K562 (cell line): ENCODE data around the gene TCEAL6. TPM values are rescaled to one million over a fixed set of nuclear protein-coding genes. Genes with fewer than 3 reads are reported as not detected.

ENCODE experiments used
- ATAC-seq: fragments of 200-7000 bp; cut with Tn5 transposase; 3 replicates; pipeline ENCODE4 v1.9.1; 2020; ENCODE audit warnings: moderate library complexity
- BruUV-seq: library from RNA; stranded (reverse); fragments of 400-500 nt; replicated peaks from 2 replicates; lab custom pipeline; 2021; lab: Mats Ljungman, UMichigan
- CTCF ChIA-PET: fragments of 300-600 bp; formaldehyde crosslinking; extraction: SDS; loops from one replicate; lab custom pipeline; 2021; ENCODE audit warnings: low intra/inter-chr PET ratio; lab: Yijun Ruan, JAX
- POLR2A ChIA-PET: fragments of 300-600, 350-650 bp; sonication (Branson Sonifier 250); formaldehyde crosslinking; extraction: SDS; loops from one replicate; lab custom pipeline; 2021; ENCODE audit warnings: antibody characterized with exemption, inconsistent platforms; lab: Yijun Ruan, JAX
- DNase-seq, 4 experiments: peaks; one replicate each; pipeline versions ENCODE4 v3.0.0 to v3.0.0-alpha.2; 2011 to 2018; ENCODE audit warnings: low spot score in 3 of 4, mixed read lengths in 3 of 4; ENCODE audit errors: extremely low read depth in 1 of 4
- FAIRE-seq: peaks from 2 replicates; lab custom pipeline; 2011; peaks lifted over from hg19 to GRCh38; lab: Jason Lieb, UNC
- H2AFZ ChIP-seq: 2 replicates; pipeline ENCODE4 v1.6.0; 2011; ENCODE audit warnings: low read depth, low read length, control low read depth, inconsistent platforms
- H3K27ac ChIP-seq: fragments of 200-600 bp; 3 replicates; pipeline ENCODE4 v1.8.0; 2011; ENCODE audit warnings: low read depth, mild to moderate bottlenecking, control low read depth, inconsistent platforms, low read length, moderate library complexity, mixed read lengths; ENCODE audit errors: extremely low read depth
- H3K27me3 ChIP-seq, 2 experiments: fragments of 300-600 bp in 1 of 2; 2 replicates in 1 of 2; 3 replicates in 1 of 2; pipeline versions ENCODE4 v1.6.0 to v1.8.0; 2011; ENCODE audit warnings: inconsistent platforms in 2 of 2, low read length in 2 of 2, mild to moderate bottlenecking in 1 of 2, mixed read lengths in 1 of 2, moderate library complexity in 1 of 2; ENCODE audit not compliant: control insufficient read depth in 2 of 2, insufficient read depth in 2 of 2
- H3K36me3 ChIP-seq: fragments of 300-600 bp; 3 replicates; pipeline ENCODE4 v1.8.0; 2011; ENCODE audit warnings: mild to moderate bottlenecking, low read length, inconsistent platforms; ENCODE audit not compliant: control insufficient read depth, insufficient read depth
- H3K4me1 ChIP-seq, 2 experiments: fragments of 200-600 bp in 1 of 2; replicated peaks in 1 of 2; 2 replicates in 1 of 2; 3 replicates in 1 of 2; pipeline versions ENCODE4 v1.5.1 to v1.8.0; 2011; ENCODE audit warnings: inconsistent platforms in 2 of 2, low read length in 2 of 2, mild to moderate bottlenecking in 1 of 2, mixed read lengths in 1 of 2, moderate library complexity in 1 of 2; ENCODE audit not compliant: control insufficient read depth in 2 of 2, insufficient read depth in 2 of 2
- H3K4me2 ChIP-seq: 2 replicates; pipeline ENCODE4 v1.6.1; 2011; ENCODE audit warnings: low read length, control low read depth, inconsistent platforms, mixed read lengths; ENCODE audit not compliant: insufficient read depth
- H3K4me3 ChIP-seq: fragments of 200-600 bp; sonication (generic), shearing (Covaris generic); 2 replicates; pipeline ENCODE4 v1.5.1; 2016; ENCODE audit warnings: control low read depth, inconsistent platforms
- H3K79me2 ChIP-seq: fragments of 200-600 bp; 3 replicates; pipeline ENCODE4 v1.8.0; 2011; ENCODE audit warnings: low read length, inconsistent platforms; ENCODE audit not compliant: control insufficient read depth, insufficient read depth
- H3K9ac ChIP-seq, 2 experiments: 2 replicates each; pipeline versions ENCODE4 v1.6.0 to v1.6.1; 2011; ENCODE audit warnings: low read depth in 2 of 2, low read length in 2 of 2, control low read depth in 1 of 2, inconsistent platforms in 1 of 2, mild to moderate bottlenecking in 1 of 2, mixed read lengths in 1 of 2; ENCODE audit not compliant: insufficient read depth in 1 of 2
- H3K9me1 ChIP-seq: one replicate; pipeline ENCODE4 v1.6.0; 2011; ENCODE audit warnings: inconsistent platforms, mild to moderate bottlenecking, low read length, moderate library complexity; ENCODE audit not compliant: control insufficient read depth, insufficient read depth
- H3K9me3 ChIP-seq: replicated peaks from 2 replicates; pipeline ENCODE4 v1.5.1; 2011; ENCODE audit warnings: low read depth, low read length, inconsistent platforms; ENCODE audit not compliant: control insufficient read depth, insufficient read depth
- H4K20me1 ChIP-seq: replicated peaks from 2 replicates; pipeline ENCODE4 v1.6.1; 2011; ENCODE audit warnings: low read length, inconsistent platforms, mixed read lengths; ENCODE audit not compliant: control insufficient read depth, insufficient read depth
- BCOR ChIP-seq: fragments of 450-650 bp; IDR thresholded peaks from 2 replicates; pipeline ENCODE4 v1.6.1; 2016
- HDAC1 ChIP-seq, 2 experiments: fragments of 450-650 bp; IDR thresholded peaks; 2 replicates each; pipeline ENCODE4 v1.6.1; 2016 to 2017; ENCODE audit warnings: inconsistent platforms in 1 of 2, mild to moderate bottlenecking in 1 of 2, moderate library complexity in 1 of 2
- NBN ChIP-seq: fragments of 450-650 bp; IDR thresholded peaks from 2 replicates; pipeline ENCODE4 v1.6.1; 2016; ENCODE audit warnings: low read depth, mild to moderate bottlenecking
- RBM22 ChIP-seq: fragments of 200-400 bp; formaldehyde crosslinking; IDR thresholded peaks from 2 replicates; pipeline ENCODE4 v1.6.1; 2018; ENCODE audit warnings: low read length, low read depth; ENCODE audit not compliant: poor library complexity, severe bottlenecking
- U2AF2 ChIP-seq: fragments of 200-400 bp; formaldehyde crosslinking; optimal IDR thresholded peaks from 2 replicates; pipeline ENCODE3; 2017; ENCODE audit warnings: low read depth, mild to moderate bottlenecking, low read length
- ZC3H4 ChIP-seq: sonication (generic); formaldehyde crosslinking; IDR thresholded peaks from 2 replicates; pipeline ENCODE4 v1.9.0; 2021; ENCODE audit warnings: missing genetic modification reagents, borderline replicate concordance
- WGBS: fragments of 100-300 bp; shearing (Covaris generic); methylation state at CpG from one replicate; pipeline ENCODE4 v1.1.6; 2016; ENCODE audit warnings: low coverage, mixed read lengths; ENCODE audit not compliant: insufficient coverage; ENCODE audit errors: missing lambda C conversion rate; 5-methylcytosine and 5-hydroxymethylcytosine counted together
- in situ Hi-C: fragments of 300-500 bp; cut with MboI; formaldehyde crosslinking; loops from 4 replicates; pipeline ENCODE4 v1.15.0; 2018; ENCODE audit warnings: inconsistent platforms, mixed read lengths
- intact Hi-C: fragments of 100-400 bp; cut with micrococcal nuclease; formaldehyde crosslinking; loops from 2 replicates; pipeline ENCODE4 v1.14.2; 2022
- polyA plus RNA-seq, 8 experiments: library from polyadenylated mRNA; depleted of rRNA in 4 of 8; stranded (reverse) in 5 of 8; unstranded in 3 of 8; fragments of >200 nt; fragmentation: Nextera tagmentation in 2 of 8; fragmentation: Illumina TruSeq in 1 of 8; extraction: Ambion mirVana in 2 of 8; extraction: Trizol in 1 of 8; gene quantifications; 2 replicates each; pipeline versions ENCODE4 v1.2.1 to v1.2.3, GENCODE V29; 2011 to 2014; ENCODE audit warnings: inconsistent platforms in 1 of 8, missing spikeins in 1 of 8
- total RNA-seq, 7 experiments: library from RNA; depleted of rRNA in 6 of 7; stranded (reverse); fragments of >200 nt in 6 of 7; fragmentation: Illumina TruSeq in 2 of 7; extraction: Trizol in 2 of 7; gene quantifications; 2 replicates each; pipeline versions ENCODE4 v1.2.1 to v1.2.3, GENCODE V29; 2011 to 2021; ENCODE audit warnings: low replicate concordance in 1 of 7
- TF ChIP-seq, protein P1 (sequence below): fragments of 250-450 bp; sonication (Bioruptor Pico); IDR thresholded peaks from 2 replicates; pipeline ENCODE4 v1.8.0; 2021; ENCODE audit warnings: mild to moderate bottlenecking, moderate library complexity
- TF ChIP-seq, protein P2 (sequence below): fragments of 200-800 bp; sonication (Bioruptor generic); IDR thresholded peaks from 2 replicates; pipeline ENCODE4 v1.6.1; 2017; ENCODE audit warnings: missing genetic modification characterization, missing compliant biosample characterization
- TF ChIP-seq, protein P3 (sequence below): sonication (generic); formaldehyde crosslinking; IDR thresholded peaks from 2 replicates; pipeline ENCODE4 v1.8.0; 2023; ENCODE audit warnings: mild to moderate bottlenecking, missing genetic modification reagents
- TF ChIP-seq, protein P4 (sequence below): fragments of 250-450 bp; sonication (Bioruptor Pico); IDR thresholded peaks from 2 replicates; pipeline ENCODE4 v1.8.0; 2022; ENCODE audit warnings: inconsistent platforms, mild to moderate bottlenecking, moderate library complexity, borderline replicate concordance

The TCEAL6 gene
- total and polyA plus RNA-seq, 9 of the 15 experiments (the other 6 are each of a cell fraction or from before 2014, with no cell fraction given): not detected

DNA sequence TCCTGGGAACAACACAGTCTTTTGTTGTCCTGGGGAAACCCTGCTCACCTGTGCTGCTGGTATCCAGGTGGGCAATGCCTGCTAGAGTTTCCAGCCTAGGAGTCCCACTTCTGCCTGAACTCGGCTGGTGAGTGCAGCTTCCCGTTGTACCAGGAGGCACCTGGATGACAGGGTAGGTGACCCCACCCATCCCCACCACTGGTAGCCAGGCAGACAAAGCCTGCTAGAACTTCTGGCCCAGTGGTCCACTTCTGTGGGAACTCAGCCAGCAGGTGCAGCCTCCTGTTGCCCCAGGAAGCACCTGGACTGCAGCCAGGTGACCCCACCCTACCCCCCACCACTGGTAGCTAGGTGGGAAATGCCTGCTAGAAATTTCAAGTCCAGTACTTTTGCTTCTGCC is 26.5 kb downstream of the TCEAL6 start (continued):
- TF ChIP-seq, protein P1, sequence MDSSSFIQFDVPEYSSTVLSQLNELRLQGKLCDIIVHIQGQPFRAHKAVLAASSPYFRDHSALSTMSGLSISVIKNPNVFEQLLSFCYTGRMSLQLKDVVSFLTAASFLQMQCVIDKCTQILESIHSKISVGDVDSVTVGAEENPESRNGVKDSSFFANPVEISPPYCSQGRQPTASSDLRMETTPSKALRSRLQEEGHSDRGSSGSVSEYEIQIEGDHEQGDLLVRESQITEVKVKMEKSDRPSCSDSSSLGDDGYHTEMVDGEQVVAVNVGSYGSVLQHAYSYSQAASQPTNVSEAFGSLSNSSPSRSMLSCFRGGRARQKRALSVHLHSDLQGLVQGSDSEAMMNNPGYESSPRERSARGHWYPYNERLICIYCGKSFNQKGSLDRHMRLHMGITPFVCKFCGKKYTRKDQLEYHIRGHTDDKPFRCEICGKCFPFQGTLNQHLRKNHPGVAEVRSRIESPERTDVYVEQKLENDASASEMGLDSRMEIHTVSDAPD (CRISPR knock-in tag): no peak
- TF ChIP-seq, protein P2, sequence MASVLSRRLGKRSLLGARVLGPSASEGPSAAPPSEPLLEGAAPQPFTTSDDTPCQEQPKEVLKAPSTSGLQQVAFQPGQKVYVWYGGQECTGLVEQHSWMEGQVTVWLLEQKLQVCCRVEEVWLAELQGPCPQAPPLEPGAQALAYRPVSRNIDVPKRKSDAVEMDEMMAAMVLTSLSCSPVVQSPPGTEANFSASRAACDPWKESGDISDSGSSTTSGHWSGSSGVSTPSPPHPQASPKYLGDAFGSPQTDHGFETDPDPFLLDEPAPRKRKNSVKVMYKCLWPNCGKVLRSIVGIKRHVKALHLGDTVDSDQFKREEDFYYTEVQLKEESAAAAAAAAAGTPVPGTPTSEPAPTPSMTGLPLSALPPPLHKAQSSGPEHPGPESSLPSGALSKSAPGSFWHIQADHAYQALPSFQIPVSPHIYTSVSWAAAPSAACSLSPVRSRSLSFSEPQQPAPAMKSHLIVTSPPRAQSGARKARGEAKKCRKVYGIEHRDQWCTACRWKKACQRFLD: no peak
- TF ChIP-seq, protein P3, sequence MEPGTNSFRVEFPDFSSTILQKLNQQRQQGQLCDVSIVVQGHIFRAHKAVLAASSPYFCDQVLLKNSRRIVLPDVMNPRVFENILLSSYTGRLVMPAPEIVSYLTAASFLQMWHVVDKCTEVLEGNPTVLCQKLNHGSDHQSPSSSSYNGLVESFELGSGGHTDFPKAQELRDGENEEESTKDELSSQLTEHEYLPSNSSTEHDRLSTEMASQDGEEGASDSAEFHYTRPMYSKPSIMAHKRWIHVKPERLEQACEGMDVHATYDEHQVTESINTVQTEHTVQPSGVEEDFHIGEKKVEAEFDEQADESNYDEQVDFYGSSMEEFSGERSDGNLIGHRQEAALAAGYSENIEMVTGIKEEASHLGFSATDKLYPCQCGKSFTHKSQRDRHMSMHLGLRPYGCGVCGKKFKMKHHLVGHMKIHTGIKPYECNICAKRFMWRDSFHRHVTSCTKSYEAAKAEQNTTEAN (CRISPR knock-in tag): no peak
- TF ChIP-seq ZC3H4 (CRISPR knock-in tag) (no peak), NBN (no peak)

DNA sequence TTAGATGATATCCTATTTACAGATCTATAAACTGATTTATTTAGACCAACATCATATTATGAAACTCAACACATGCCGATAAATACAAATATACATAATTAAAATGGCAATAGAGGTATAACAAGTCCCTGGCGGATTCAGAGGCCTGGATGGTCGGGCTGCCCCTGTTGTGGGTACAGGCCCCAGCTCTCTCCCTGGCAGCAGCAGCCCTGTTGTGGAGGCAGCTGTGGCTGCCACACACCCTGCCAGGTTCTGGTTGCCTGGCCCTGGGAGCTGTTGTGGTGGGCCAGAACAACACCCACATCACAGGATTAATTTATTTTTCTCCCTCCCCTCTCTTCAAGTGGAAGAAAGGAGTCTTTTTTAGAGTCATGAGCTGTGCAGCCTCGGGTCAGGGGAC is 28.9 kb downstream of the TCEAL6 start:
- H3K9me1 ChIP-seq: no peaks in the 10 kb centered on the region
- ChIA-PET POLR2A (no interaction called here), CTCF (no interaction called here)
- in situ Hi-C loops (no loop called here), intact Hi-C loops (no loop called here)
- no peaks in the 10 kb centered on the region for H3K9me3 ChIP-seq
- no peak for DNase-seq
- H3K79me2 ChIP-seq: no peaks in the 10 kb centered on the region
- no peak overlapping the region for H3K27ac ChIP-seq
- H3K9ac ChIP-seq: no peak overlapping the region; a peak in 1 of 4 replicates
- ATAC-seq: no peak
- no peaks in the 10 kb centered on the region for H4K20me1 ChIP-seq
- BruUV-seq: no TSS peak
- H3K36me3 ChIP-seq: no peaks in the 10 kb centered on the region
- no peak for FAIRE-seq
- H3K27me3 ChIP-seq: no peaks in the 10 kb centered on the region
- whole genome bisulfite sequencing: 4% methylated on average over 4 of the region's 4 CpGs
- H3K4me2 ChIP-seq: no peak overlapping the region
- H2AFZ ChIP-seq: no peak overlapping the region
- H3K4me1 ChIP-seq: no peaks in the 10 kb centered on the region
- H3K4me3 ChIP-seq: no peak overlapping the region
- TF ChIP-seq, protein P4, sequence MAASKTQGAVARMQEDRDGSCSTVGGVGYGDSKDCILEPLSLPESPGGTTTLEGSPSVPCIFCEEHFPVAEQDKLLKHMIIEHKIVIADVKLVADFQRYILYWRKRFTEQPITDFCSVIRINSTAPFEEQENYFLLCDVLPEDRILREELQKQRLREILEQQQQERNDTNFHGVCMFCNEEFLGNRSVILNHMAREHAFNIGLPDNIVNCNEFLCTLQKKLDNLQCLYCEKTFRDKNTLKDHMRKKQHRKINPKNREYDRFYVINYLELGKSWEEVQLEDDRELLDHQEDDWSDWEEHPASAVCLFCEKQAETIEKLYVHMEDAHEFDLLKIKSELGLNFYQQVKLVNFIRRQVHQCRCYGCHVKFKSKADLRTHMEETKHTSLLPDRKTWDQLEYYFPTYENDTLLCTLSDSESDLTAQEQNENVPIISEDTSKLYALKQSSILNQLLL (CRISPR knock-in tag): no peak
- no peak for TF ChIP-seq U2AF2
- no peak for TF ChIP-seq BCOR
- TF ChIP-seq RBM22: no peak
- no peak for TF ChIP-seq HDAC1 (IDR thresholded peaks at IDR 0.05)
